Calu3 (cell line): ENCODE data around the gene INAFM1. TPM values are rescaled to one million over a fixed set of nuclear protein-coding genes. Genes with fewer than 3 reads are reported as not detected.
A peak's percentile ranks its signal among the peaks of the same experiment; 100 is the strongest.

ENCODE experiments used
- Bru-seq: library from RNA; stranded (reverse); fragments of 400-500 nt; gene quantifications from one replicate; lab custom pipeline; 2021; lab: Mats Ljungman, UMichigan
- BruChase-seq, 2 experiments: library from RNA; stranded (reverse); fragments of 400-500 nt; gene quantifications; one replicate each; lab custom pipeline; 2021; lab: Mats Ljungman, UMichigan
- BruUV-seq: library from RNA; stranded (reverse); fragments of 400-500 nt; replicated peaks from 2 replicates; lab custom pipeline; 2021; lab: Mats Ljungman, UMichigan
- CTCF ChIA-PET: fragments of 300-600 bp; sonication (Branson Sonifier 250); formaldehyde crosslinking; loops from one replicate; lab custom pipeline; 2022; ENCODE audit warnings: antibody characterized with exemption; lab: Charles Lee
- DNase-seq: peaks from one replicate; pipeline ENCODE4 v3.0.0; 2022
- H3K27ac Mint-ChIP-seq: one replicate; pipeline ENCODE4 v1.8.0; 2022; ENCODE audit warnings: mixed read lengths; ENCODE audit not compliant: unreplicated experiment
- H3K27me3 Mint-ChIP-seq: one replicate; pipeline ENCODE4 v1.8.0; 2022; ENCODE audit warnings: mixed read lengths; ENCODE audit not compliant: unreplicated experiment
- H3K36me3 Mint-ChIP-seq: one replicate; pipeline ENCODE4 v1.8.0; 2022; ENCODE audit warnings: mild to moderate bottlenecking, moderate library complexity, mixed read lengths; ENCODE audit not compliant: insufficient read depth, unreplicated experiment
- H3K4me1 Mint-ChIP-seq: one replicate; pipeline ENCODE4 v1.8.0; 2022; ENCODE audit warnings: mild to moderate bottlenecking, low read depth, mixed read lengths; ENCODE audit not compliant: unreplicated experiment
- H3K4me3 Mint-ChIP-seq: one replicate; pipeline ENCODE4 v1.8.0; 2022; ENCODE audit warnings: mild to moderate bottlenecking, low read depth, moderate library complexity, mixed read lengths; ENCODE audit not compliant: unreplicated experiment
- H3K9me3 Mint-ChIP-seq: one replicate; pipeline ENCODE4 v1.8.0; 2022; ENCODE audit warnings: low read depth, mixed read lengths; ENCODE audit not compliant: unreplicated experiment
- intact Hi-C: fragments of 100-400 bp; cut with micrococcal nuclease; formaldehyde crosslinking; loops from one replicate; pipeline ENCODE4 v1.10.0; 2022; ENCODE audit not compliant: unreplicated experiment
- long read RNA-seq: library from polyadenylated mRNA; stranded (forward); transcript quantifications from one replicate; pipeline ENCODE4 v2.0.0, GENCODE V29; 2022
- total RNA-seq: library from RNA; stranded (reverse); gene quantifications from 2 replicates; pipeline ENCODE4 v1.2.3, GENCODE V29; 2022
- TF ChIP-seq, protein P1 (sequence below): fragments of 200-600 bp; IDR thresholded peaks from one replicate; pipeline ENCODE4 v1.8.0; 2022; ENCODE audit warnings: antibody characterized with exemption; ENCODE audit not compliant: unreplicated experiment

INAFM1 gene
- total RNA-seq (12.9 and 13.9 TPM in 2 replicates), Bru-seq, nascent RNA (percentile 51 among the genes with signal in this experiment), BruChase-seq, experiment 1, labeled RNA remaining after a 6-hour chase (percentile 85 among the genes with signal in this experiment), BruChase-seq, experiment 2, labeled RNA remaining after a 2-hour chase (percentile 86 among the genes with signal in this experiment)
- long read RNA-seq, partial matches to known transcripts: 0 of 4 reads
- long read RNA-seq, other reads (novel, unspliced or antisense): 2 of 4 reads

- Mint-ChIP-seq H3K4me1 (peaks cover 20% of the 10 kb centered on the region), H3K36me3 (peaks cover 59% of the 10 kb centered on the region), H3K27me3 (no peaks in the 10 kb centered on the region), H3K4me3 (peak within 1 kb of the TSS; percentile 94), H3K27ac (peak within 1 kb of the TSS; percentile 95), H3K9me3 (no peaks in the 10 kb centered on the region)
- peak; percentile 100 for DNase-seq
- TF ChIP-seq, protein P1, sequence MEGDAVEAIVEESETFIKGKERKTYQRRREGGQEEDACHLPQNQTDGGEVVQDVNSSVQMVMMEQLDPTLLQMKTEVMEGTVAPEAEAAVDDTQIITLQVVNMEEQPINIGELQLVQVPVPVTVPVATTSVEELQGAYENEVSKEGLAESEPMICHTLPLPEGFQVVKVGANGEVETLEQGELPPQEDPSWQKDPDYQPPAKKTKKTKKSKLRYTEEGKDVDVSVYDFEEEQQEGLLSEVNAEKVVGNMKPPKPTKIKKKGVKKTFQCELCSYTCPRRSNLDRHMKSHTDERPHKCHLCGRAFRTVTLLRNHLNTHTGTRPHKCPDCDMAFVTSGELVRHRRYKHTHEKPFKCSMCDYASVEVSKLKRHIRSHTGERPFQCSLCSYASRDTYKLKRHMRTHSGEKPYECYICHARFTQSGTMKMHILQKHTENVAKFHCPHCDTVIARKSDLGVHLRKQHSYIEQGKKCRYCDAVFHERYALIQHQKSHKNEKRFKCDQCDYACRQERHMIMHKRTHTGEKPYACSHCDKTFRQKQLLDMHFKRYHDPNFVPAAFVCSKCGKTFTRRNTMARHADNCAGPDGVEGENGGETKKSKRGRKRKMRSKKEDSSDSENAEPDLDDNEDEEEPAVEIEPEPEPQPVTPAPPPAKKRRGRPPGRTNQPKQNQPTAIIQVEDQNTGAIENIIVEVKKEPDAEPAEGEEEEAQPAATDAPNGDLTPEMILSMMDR: no peak
- CTCF ChIA-PET: interaction anchor here (0.6 to 1.6 kb wide), 13 partner anchors 11 to 1628 kb away, joined by 3 to 10 read pairs (median 4); partner anchors contain the start of genes CCDC9 and DHX34
- intact Hi-C loops: no loop called here
- no TSS peak for BruUV-seq
Observed at GRCh38 chr19:47274071-47274890, at the start of gene INAFM1. TSS of gene INAFM1 (plus strand) at chr19:47274885. CDS start at chr19:47274920, 35 bp downstream.

GRCh38 chr19:47225746-47226425 lies 48.8 kb upstream of the INAFM1 start:
- TF ChIP-seq, protein P1: peak; percentile 64
- Mint-ChIP-seq H3K27ac (peak overlapping the region; percentile 87), H3K4me3 (no peak overlapping the region), H3K27me3 (no peaks in the 10 kb centered on the region), H3K9me3 (no peaks in the 10 kb centered on the region), H3K4me1 (no peaks in the 10 kb centered on the region), H3K36me3 (peaks cover 27% of the 10 kb centered on the region)
- peak; percentile 92 for DNase-seq
- BruUV-seq: no TSS peak
- intact Hi-C loops: no loop called here
- CTCF ChIA-PET: interaction anchor here (0.5 to 2.0 kb wide), 6 partner anchors 10 to 202 kb away, joined by 4 to 31 read pairs (median 7); no protein-coding TSS in a partner anchor

DNA sequence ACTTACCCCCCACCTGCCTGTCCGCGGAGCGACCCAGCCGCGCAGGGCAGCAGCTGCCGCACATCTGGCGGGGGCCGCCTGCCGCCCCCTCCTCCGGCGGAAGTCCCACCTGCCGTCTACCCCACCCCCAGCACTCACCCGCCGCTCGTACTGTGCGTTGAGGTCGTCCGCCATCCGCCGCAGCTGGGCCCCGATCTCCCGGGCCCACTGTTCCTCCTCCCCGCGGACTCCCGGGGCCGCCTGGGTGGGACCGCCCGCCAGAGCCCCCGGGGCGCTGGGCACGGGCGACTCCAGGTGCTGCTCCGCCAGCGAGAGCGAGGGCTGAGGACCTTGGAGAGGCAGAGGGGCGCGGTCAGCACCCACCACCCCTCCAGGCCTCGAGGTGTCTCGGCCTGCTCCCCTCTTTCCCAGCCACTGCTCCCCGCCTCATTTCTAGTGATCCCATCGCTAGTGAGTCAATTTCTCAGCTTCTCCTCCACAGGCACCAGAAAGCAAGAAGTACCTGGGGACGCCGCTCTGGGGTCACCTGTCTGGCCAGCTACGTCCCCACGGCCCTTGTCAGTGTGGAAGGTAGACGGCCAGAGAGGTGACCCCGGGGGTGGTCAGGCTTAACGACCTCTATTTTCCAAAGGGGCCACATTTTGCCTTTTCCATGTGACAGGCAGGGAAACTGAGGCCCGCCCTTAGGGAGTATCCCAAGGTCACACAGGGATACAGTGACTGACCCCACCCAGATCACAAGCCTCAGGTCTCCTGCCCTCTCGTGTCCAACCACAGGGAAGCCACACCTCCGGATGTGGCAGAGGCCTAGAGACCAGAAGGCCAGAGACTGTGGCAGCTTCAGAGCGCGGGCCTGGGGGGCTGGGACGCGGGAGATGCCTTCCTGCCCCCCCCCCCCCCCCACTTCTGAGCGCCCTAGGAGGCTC lies 48.0 kb upstream of the INAFM1 start:
- Mint-ChIP-seq H3K4me3 (no peak overlapping the region), H3K9me3 (no peaks in the 10 kb centered on the region), H3K27ac (peak overlapping the region; percentile 94), H3K27me3 (no peaks in the 10 kb centered on the region), H3K36me3 (peaks cover 25% of the 10 kb centered on the region), H3K4me1 (peaks cover 4% of the 10 kb centered on the region)
- TF ChIP-seq, protein P1: peak; percentile 11
- peak; percentile 72 for DNase-seq
- intact Hi-C loops: no loop called here
- TSS peak; percentile 85 for BruUV-seq
- CTCF ChIA-PET: interaction anchor here (0.5 to 2.0 kb wide), 6 partner anchors 11 to 201 kb away, joined by 4 to 31 read pairs (median 7); no protein-coding TSS in a partner anchor
